ENCODE results near the gene TRHDE.
"Not testable (repeated sequence)": the region's sequence is repeated elsewhere in the genome, so short reads cannot be mapped to it uniquely, and the experiment has no call there.

Gene TRHDE

DNA sequence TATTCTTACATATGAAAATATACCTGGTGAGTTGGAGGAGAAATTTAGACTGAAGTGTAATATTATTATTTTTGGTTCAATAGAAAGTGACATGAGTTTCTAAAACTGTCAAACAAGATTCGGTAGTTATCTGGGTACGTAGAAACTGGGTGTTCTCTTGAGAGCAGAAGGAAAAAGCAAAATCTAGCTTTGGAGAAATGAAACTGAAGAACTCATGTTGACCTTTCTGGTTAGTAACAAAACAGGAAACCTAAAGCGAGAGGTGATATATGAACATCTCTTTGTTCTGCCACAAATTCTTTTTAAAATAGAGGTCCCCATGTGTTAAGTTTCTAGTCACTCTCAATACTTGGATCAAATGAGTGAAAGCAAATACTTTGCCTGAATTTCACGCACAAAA lies 401.7 kb downstream of the TRHDE start:
- FAIRE-seq: no peak

DNA sequence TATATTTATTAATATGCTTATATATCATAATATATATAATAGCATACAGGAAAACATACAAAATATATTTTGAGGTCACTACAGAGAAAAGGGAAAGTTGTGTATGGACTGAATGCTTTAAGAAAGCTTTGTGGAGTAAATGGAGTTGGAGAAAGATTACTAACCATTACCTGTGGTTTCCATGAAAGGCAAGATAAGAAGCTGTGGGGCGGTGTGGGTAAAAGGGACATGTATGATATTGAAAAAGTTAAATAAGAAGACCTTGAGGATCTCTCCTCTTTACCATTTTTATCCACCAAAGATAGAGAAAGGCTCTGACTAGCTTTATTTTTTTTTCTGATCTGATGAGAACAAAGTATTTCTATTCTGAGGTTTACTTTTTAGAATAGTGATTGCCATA lies 404.4 kb downstream of the TRHDE start:
- no peak for FAIRE-seq

DNA sequence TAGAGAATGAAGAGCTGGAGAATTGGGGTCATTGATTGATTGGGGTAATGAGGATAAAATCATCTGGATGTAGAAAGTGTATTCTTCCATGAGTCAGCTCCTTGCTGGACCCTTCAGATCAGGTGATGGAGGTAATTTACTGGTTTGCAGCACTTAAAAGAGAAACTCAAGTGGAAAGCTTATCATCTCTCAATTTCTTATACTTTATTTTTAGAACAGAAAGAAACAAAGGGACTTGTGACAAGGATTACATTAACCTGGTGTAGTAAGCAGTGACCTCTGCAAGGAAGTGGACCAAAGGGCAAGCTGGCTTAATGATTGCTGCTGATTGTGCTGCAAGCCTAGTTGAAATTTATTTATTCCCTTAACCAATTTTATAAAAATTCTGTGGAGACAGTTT lies 405.0 kb downstream of the TRHDE start:
- no peak for FAIRE-seq

DNA sequence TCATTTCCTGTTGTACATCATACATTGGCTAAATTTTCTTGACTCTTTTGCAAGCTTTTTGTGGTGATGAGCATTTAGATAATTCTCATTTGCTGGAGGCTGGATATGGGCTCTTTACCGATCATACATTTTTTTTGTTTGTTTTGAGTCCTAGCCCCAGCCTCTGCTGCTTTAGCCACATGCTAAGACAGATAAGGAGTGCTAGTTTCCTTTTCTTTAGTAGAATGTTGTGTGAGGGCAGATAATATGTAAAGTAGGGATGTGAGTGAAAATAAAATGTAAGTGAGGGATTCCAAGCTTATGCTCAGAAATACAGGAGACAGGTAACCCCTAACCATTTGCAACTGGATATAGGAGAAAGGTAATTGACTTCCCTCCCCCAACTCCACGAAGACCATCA lies 405.7 kb downstream of the TRHDE start:
- FAIRE-seq: no peak

DNA sequence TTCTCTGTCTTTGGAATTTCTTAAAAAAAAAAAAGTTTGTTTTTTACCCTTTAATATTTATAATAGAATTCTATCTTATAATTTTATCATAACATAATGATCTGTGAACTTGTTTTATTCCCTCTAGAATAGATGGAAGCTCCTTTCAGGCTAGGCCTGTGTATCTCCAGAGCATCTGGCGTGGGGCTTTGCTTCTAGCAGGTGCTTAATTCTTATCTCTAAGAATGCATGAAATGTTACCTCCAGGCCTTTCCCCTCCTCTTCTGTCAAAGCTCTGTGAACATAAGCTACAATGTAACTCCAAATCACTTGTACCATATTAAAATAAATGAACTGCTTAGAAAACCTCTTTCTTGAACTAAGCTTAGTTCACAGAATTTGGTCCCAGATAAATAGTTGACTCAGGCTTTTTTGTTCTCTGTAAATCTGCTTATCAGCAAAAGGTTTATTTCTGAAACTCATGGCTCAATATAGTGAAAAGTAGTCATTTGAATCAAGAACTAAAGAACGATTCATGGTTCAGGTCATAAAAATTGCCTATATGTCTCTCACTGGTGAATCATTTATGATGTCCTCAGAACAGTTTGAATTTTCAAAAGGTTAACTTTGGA lies 407.1 kb downstream of the TRHDE start:
- FAIRE-seq: no peak

DNA sequence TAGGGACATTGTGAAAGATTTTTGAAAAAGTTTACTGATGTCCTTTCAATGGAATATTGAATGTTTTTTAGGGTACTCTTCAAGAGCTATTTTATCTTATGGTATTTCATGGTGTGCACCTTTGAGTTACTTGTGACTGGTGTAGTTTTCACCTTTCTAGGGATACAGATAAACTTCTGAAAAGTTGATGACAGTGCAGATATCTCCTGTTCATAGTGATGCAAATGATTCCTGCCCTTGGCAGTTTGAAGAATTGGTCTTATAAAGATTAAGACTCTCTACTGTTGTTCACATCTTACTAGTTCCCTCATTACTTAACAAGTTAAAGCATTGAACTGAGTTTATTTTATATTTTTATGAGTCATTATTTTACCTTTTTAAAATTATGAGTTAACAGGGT lies 408.9 kb downstream of the TRHDE start:
- no peak for FAIRE-seq

DNA sequence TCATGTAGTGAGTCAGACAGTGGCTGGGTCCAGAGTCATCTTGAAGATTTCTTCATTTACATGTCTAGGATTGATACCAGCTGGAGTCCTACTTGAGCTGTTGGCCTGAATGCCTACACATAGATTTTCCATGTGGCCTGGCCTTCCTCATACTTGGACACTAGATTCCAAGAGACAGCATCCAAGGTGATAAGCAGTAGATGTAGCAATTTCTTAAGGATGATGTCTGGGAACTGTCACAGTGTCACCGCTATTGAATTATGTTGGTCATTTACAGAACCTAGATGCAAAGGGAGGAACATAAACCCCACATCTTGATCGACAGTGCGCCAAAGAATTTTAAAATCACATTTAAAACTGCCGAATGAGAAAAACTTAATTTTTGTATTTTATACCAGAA lies 412.3 kb downstream of the TRHDE start:
- FAIRE-seq: no peak

DNA sequence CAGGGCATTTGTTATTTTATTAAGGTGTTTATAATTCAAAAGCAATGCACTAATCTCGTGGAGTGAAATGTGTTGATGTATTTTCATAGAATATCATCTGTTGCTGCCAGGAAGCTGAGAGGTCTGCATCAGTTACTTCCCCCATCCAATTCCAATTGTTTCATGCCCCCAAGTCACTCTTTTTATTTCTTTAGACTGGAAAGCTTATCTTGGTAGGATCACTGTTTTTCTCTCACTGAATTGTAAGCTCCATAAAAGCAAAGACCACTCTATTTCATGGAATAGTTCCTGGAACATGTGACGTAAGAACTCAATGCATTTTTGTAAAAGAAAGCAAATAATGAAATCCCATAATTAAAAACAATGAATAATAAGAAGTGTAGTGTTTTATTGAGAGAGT lies 420.2 kb downstream of the TRHDE start:
- no peak for FAIRE-seq

DNA sequence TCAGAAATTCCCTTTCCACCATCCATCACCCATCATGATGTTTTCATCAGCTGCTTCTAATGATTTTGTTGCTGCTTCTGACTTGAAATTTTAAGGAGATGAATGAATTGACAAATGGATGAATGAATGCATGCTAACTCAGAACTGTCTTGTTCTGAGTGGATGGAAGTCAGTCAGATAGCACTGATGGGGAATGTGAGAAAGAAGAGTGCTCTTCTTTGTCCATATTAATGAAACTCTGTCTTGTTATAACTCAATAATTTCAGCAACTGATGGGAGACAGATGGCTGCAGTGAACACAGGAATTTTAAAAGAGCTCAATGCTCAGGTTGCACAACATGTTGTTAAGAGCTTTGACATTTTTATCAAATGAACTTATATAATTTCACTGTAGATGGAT lies 422.0 kb downstream of the TRHDE start:
- no peak for FAIRE-seq

DNA sequence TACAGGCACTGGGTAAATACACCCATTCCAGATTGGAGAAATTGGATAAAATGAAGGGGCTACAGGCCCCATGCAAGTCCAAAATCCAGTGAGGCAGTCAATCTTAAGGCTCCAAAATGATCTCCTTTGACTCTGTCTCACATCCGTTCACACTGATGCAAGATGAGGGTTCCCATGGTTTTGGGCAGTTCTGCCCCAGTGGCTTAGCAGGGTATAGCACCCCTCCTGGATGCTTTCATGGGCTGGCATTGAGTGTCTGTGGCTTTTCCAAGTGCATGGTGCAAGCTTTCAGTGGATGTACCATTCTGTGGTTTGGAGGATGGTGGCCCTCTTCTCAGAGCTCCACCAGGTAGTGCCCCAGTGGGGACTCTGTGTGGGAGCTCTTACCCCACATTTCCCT lies 427.2 kb downstream of the TRHDE start:
- FAIRE-seq: no peak

DNA sequence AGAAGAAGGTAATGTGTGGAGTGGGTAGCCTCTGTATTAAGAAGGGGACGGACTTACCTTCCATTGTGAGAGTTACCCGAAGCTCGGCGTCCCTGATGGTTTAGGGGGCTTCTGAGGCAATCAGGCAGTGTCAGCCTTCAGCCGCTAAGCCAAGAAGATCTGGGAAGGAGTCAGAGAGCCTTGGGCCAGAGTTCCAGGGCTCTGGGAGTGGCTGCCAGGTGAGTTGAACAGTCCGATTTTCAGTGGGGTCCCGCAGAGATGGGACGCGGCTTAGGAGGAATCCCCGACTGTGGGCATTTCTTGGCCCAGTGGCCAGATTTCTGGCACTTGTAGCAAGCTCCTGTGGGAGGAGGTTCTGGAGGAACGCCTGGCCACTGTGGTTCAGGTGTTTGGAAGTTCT lies 439.9 kb downstream of the TRHDE start:
- FAIRE-seq: not testable (repeated sequence)

DNA sequence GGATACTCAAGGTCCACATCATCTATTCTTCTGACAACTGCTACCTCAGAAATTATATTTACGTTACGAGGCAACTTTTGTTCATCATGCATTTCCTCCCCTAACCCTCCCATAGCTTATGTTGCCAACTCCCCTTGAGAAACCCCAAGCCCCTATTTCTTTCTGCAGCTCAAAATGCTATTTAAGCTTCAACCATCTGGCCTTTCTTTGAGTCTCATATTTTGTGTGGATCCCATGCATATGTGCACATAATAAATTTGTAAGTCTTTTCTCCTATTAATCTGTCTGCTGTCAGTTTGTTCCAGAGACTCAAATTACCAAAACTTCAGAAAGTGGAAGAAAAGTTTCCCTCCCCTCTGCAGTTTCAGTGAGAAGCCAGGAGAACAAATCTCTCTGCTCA lies 444.1 kb downstream of the TRHDE start:
- no peak for FAIRE-seq

DNA sequence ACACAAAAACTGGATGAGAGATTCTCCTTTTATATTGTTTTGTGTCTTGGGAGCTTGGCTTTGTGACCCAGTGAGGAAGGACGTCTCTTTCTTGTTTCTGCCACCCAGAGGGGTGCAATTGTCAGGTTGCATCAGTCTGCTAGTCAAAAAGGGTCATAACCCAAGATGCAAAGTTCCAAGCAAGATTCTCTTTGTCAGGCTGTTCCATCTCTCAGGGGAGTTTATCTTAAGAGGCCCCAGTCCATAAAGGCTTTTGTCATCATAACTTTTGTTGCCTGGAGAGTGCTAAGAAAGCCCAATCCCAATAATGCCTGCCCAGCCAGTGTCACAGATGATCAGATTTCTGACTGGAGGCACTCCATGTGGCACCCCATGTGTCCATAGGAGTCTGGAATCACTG lies 444.9 kb downstream of the TRHDE start:
- FAIRE-seq: no peak

Data from islet of Langerhans (tissue), 1 donor.